GM18858 (cell line): Measurements from ENCODE around the gene PARD6A.

Source experiments
- ATAC-seq: cut with Tn5 transposase; IDR thresholded peaks from one replicate; pipeline ENCODE4 v1.9.1; 2021; ENCODE audit not compliant: unreplicated experiment

The PARD6A gene

GRCh38 chr16:67666559-67667452 lies 6.0 kb downstream of the PARD6A start, which contains the start of the genes C16orf86 and ENKD1:
Gene C16orf86 (plus strand): TSS chr16:67666814. CDS start chr16:67666971, 157 bp downstream.
Gene ENKD1 (minus strand): TSS chr16:67666750. CDS start chr16:67666442, 308 bp downstream.
- ATAC-seq = peak; percentile 44

- no peak for ATAC-seq
Observed at GRCh38 chr16:67667453-67667816, 6.7 kb downstream of the PARD6A start.

GRCh38 chr16:67667817-67668494 lies 7.2 kb downstream of the PARD6A start:
- peak; percentile 71 for ATAC-seq

GRCh38 chr16:67668495-67669157 lies 7.9 kb downstream of the PARD6A start:
- ATAC-seq = no peak

GRCh38 chr16:67669499-67670101 lies 8.8 kb downstream of the PARD6A start:
- no peak for ATAC-seq

GRCh38 chr16:67672306-67672705 lies 11.5 kb downstream of the PARD6A start:
- ATAC-seq = no peak

- ATAC-seq = no peak
Observed at GRCh38 chr16:67672739-67673662, 12.2 kb downstream of the PARD6A start.

- no peak for ATAC-seq
Observed at GRCh38 chr16:67673712-67674580, 13.2 kb downstream of the PARD6A start.

- no peak for ATAC-seq
Observed at GRCh38 chr16:67674851-67675578, 14.3 kb downstream of the PARD6A start.

- no peak for ATAC-seq
Observed at GRCh38 chr16:67675579-67675935, 14.8 kb downstream of the PARD6A start.

- ATAC-seq = no peak
Observed at GRCh38 chr16:67675999-67676398, 15.2 kb downstream of the PARD6A start.

GRCh38 chr16:67676516-67676915 lies 15.8 kb downstream of the PARD6A start:
- ATAC-seq = no peak

GRCh38 chr16:67676939-67677338 lies 16.2 kb downstream of the PARD6A start:
- ATAC-seq = no peak

GRCh38 chr16:67677712-67678111 lies 17.0 kb downstream of the PARD6A start:
- no peak for ATAC-seq

- no peak for ATAC-seq
Observed at GRCh38 chr16:67678354-67679023, 17.7 kb downstream of the PARD6A start.

GRCh38 chr16:67679935-67680897 lies 19.5 kb downstream of the PARD6A start:
- ATAC-seq = no peak

- ATAC-seq = no peak
Observed at GRCh38 chr16:67683767-67684166, 23.0 kb downstream of the PARD6A start.
